ENCODE data around the gene DESI1.
"Not testable (repeated sequence)": the region's sequence is repeated elsewhere in the genome, so short reads cannot be mapped to it uniquely, and the experiment has no call there.

Gene DESI1

GRCh38 chr22:41589391-41590241, 31.2 kb downstream of the DESI1 start, which contains the start of gene PMM1:
Gene PMM1 (minus strand): TSS chr22:41589840. CDS start chr22:41589805, 35 bp downstream.
- peak; percentile 99 for DNase-seq
- Mint-ChIP-seq H3K27me3 (no peaks in the 10 kb centered on the region), H3K36me3 (peaks cover 6 to 17% of the 10 kb centered on the region in 2 donors), H3K27ac (peak within 1 kb of the TSS; percentile 93), H3K4me3 (peak within 1 kb of the TSS; percentile 93 to 94), H3K4me1 (peaks cover 10 to 28% of the 10 kb centered on the region in 2 donors), H3K9me3 (no peaks in the 10 kb centered on the region)
- ATAC-seq (replicated peaks): peak; percentile 96 to 98

DNA sequence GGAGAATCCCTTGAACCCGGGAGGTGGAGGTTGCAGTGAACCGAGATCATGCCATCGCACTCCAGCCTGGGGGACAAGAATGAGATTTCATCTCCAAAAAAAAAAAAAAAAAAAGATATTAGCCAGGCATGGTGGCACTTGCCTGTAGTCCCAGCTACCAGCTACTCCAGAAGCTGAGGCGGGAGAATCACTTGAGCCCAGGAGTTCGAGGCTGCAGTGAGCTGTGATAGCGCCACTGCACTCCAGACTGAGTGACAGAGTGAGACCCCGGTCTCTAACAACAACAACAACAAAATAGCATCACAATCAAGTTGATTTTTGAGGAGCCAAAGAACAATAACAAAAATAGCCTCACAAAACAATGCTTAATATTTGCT, 33.5 kb downstream of the DESI1 start:
- no peak for ATAC-seq (replicated peaks)
- no peaks in the 10 kb centered on the region for H3K9me3 Mint-ChIP-seq

GRCh38 chr22:41585898-41586297, 34.9 kb downstream of the DESI1 start:
- Mint-ChIP-seq H3K4me1 (peaks cover 12 to 29% of the 10 kb centered on the region in 2 donors), H3K27ac (no peak overlapping the region), H3K9me3 (no peaks in the 10 kb centered on the region), H3K27me3 (no peaks in the 10 kb centered on the region), H3K4me3 (no peak overlapping the region), H3K36me3 (peaks cover 22 to 29% of the 10 kb centered on the region in 2 donors)
- DNase-seq: no peak
- no peak for ATAC-seq (replicated peaks)

More for the DNA sequence above, 33.5 kb downstream of the DESI1 start:
- DNase-seq: no peak
- Mint-ChIP-seq H3K27me3 (no peaks in the 10 kb centered on the region), H3K27ac (no peak overlapping the region), H3K4me1 (peaks cover 12 to 34% of the 10 kb centered on the region in 2 donors), H3K36me3 (peaks cover 22 to 31% of the 10 kb centered on the region in 2 donors), H3K4me3 (no peak overlapping the region)

- no peak for ATAC-seq (replicated peaks)
- DNase-seq: no peak
- Mint-ChIP-seq H3K4me3 (no peak overlapping the region), H3K36me3 (peaks cover 27 to 29% of the 10 kb centered on the region in 2 donors), H3K9me3 (no peaks in the 10 kb centered on the region), H3K27me3 (no peaks in the 10 kb centered on the region), H3K4me1 (peaks cover 12 to 29% of the 10 kb centered on the region in 2 donors), H3K27ac (no peak overlapping the region)
Observed at GRCh38 chr22:41584881-41585280, 36.0 kb downstream of the DESI1 start.

DNA sequence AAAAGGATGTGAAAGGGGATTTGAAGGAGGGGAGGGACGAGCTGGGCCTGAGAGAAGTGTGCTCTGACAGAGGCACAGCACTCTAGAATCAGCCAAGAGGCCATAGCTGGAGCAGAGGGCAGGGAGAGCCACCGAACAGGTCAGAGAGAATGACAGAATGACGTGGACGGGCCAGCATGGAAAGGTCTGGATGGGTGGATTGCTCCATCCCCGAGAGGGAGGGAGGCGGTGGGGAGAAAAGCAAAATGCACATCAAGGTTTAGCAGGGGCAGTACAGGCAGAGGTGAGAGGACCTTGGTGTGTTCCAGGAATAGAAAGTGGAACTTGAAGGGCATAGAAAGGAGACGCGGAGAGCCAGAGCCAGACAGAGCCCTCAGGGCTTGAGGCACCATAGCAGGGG, 38.1 kb downstream of the DESI1 start:
- H3K27ac Mint-ChIP-seq: no peak overlapping the region
- H3K4me1 Mint-ChIP-seq: peaks cover 4 to 10% of the 10 kb centered on the region in 2 donors
- no peak for DNase-seq
- H3K27me3 Mint-ChIP-seq: no peaks in the 10 kb centered on the region
- peaks cover 36 to 41% of the 10 kb centered on the region in 2 donors for H3K36me3 Mint-ChIP-seq
- ATAC-seq (replicated peaks): no peak
- no peak overlapping the region for H3K4me3 Mint-ChIP-seq
- H3K9me3 Mint-ChIP-seq: no peaks in the 10 kb centered on the region

DNA sequence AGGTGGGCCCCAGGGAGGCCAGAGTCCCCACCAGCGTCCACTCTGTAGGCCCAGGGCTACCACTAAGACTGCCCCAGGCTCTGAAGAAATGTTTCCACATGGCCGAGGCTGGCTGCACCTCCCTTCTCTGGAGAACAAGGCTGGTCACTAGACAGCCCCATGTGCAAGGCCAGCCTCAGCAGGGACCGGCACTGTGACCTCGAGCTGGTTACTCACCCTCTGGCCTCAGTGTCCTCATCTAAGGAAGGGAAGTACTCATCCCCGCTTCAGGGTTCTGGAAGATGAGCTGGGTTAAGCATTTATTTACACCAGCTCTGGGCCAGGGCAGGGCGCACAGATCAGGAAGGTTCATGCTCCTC, 40.9 kb downstream of the DESI1 start:
- Mint-ChIP-seq H3K27me3 (no peaks in the 10 kb centered on the region), H3K4me1 (peaks cover 4 to 9% of the 10 kb centered on the region in 2 donors), H3K4me3 (no peak overlapping the region), H3K9me3 (no peaks in the 10 kb centered on the region), H3K27ac (no peak overlapping the region), H3K36me3 (peaks cover 50 to 56% of the 10 kb centered on the region in 2 donors)
- ATAC-seq (replicated peaks): no peak
- DNase-seq: no peak

GRCh38 chr22:41579297-41579996, 41.4 kb downstream of the DESI1 start:
- DNase-seq (no peak), ATAC-seq (replicated peaks) (no peak)
- H3K36me3 Mint-ChIP-seq: peaks cover 45 to 51% of the 10 kb centered on the region in 2 donors
- H3K27ac Mint-ChIP-seq: no peak overlapping the region
- H3K27me3 Mint-ChIP-seq: no peaks in the 10 kb centered on the region
- no peak overlapping the region for H3K4me3 Mint-ChIP-seq
- H3K9me3 Mint-ChIP-seq: no peaks in the 10 kb centered on the region
- peaks cover 2 to 4% of the 10 kb centered on the region in 2 donors for H3K4me1 Mint-ChIP-seq

DNA sequence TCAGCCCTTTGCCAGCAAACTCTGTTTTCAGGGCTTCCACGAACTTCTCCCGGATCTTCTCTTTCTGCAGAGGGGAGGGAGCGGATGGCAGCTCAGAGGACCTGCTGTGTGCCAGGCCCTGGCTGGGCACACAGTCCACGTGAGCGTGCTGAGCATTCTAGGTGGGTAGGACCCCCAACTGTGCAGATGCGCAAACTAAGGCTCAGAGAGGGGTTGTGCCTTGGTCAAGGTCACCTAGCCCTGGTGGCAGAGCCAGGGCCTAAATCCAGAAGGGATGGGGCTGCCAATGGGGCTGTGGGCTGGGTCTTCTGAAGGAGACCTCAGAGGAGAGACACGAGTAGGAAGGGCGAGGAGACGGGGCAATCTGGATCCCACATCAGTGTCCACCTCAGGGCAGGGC, 42.0 kb downstream of the DESI1 start:
- DNase-seq: no peak
- Mint-ChIP-seq H3K4me3 (no peak overlapping the region), H3K9me3 (no peaks in the 10 kb centered on the region), H3K27me3 (no peaks in the 10 kb centered on the region), H3K4me1 (peaks cover 0 to 2% of the 10 kb centered on the region in 2 donors), H3K36me3 (peaks cover 39 to 46% of the 10 kb centered on the region in 2 donors), H3K27ac (no peak overlapping the region)
- ATAC-seq (replicated peaks): no peak

DNA sequence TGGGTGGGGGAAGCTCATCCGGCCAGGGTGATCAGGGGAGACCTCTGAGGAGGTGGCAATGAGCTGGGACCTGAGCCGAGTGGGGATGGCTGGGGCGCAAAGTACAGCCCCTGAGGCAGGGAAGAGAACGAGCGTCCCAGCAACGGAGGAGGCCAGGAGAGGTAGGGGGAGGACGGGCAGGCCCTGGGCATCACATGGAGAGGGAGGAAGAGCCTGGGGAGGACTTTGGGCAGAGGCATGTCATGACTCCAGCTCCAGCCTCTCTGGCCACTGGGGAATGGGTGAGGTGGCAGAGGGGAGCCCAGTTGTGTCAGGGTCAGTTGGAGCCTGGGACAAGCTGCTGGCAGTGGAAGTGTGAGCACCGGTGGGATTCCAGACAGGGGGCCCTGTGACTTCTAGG, 42.7 kb downstream of the DESI1 start:
- no peak overlapping the region for H3K27ac Mint-ChIP-seq
- no peak overlapping the region for H3K4me3 Mint-ChIP-seq
- peaks cover 0 to 2% of the 10 kb centered on the region in 2 donors for H3K4me1 Mint-ChIP-seq
- DNase-seq (no peak), ATAC-seq (replicated peaks) (no peak)
- no peaks in the 10 kb centered on the region for H3K9me3 Mint-ChIP-seq
- H3K36me3 Mint-ChIP-seq: peaks cover 36 to 43% of the 10 kb centered on the region in 2 donors
- H3K27me3 Mint-ChIP-seq: no peaks in the 10 kb centered on the region

GRCh38 chr22:41576877-41577276, 44.0 kb downstream of the DESI1 start:
- Mint-ChIP-seq H3K4me3 (no peak overlapping the region), H3K27me3 (no peaks in the 10 kb centered on the region), H3K9me3 (peaks cover 0 to 4% of the 10 kb centered on the region in 2 donors), H3K36me3 (peaks cover 29 to 34% of the 10 kb centered on the region in 2 donors), H3K4me1 (peaks cover 0 to 4% of the 10 kb centered on the region in 2 donors), H3K27ac (no peak overlapping the region)
- ATAC-seq (replicated peaks) (peak; percentile 82 to 83), DNase-seq (peak; percentile 12)

DNA sequence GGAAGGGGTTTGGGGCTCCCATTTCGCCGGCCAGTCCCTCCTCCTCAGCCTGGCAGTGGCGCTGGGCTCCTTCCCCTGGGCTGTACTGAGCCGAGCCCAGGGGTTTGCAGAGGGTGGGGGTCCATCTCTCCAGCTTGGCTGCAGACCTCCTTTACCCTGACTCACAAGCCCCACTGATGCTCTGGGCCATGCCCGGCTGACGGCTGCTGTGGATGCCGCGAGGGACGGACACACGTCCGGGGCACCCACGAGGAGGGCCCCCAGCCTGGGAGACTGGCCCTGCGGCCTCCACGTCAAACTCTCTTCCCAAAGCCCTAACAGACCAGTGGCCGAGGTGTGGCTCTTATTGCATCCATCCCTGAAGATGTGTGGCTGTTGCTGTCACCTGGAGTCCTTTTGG, 45.3 kb downstream of the DESI1 start:
- H3K9me3 Mint-ChIP-seq: peaks cover 0 to 4% of the 10 kb centered on the region in 2 donors
- peaks cover 0 to 4% of the 10 kb centered on the region in 2 donors for H3K4me1 Mint-ChIP-seq
- no peak overlapping the region for H3K4me3 Mint-ChIP-seq
- DNase-seq (no peak), ATAC-seq (replicated peaks) (no peak)
- no peaks in the 10 kb centered on the region for H3K27me3 Mint-ChIP-seq
- no peak overlapping the region for H3K27ac Mint-ChIP-seq
- peaks cover 28 to 34% of the 10 kb centered on the region in 2 donors for H3K36me3 Mint-ChIP-seq

- Mint-ChIP-seq H3K27ac (no peak overlapping the region), H3K27me3 (no peaks in the 10 kb centered on the region), H3K36me3 (peaks cover 24 to 34% of the 10 kb centered on the region in 2 donors), H3K9me3 (peaks cover 0 to 4% of the 10 kb centered on the region in 2 donors), H3K4me3 (no peak overlapping the region), H3K4me1 (peaks cover 0 to 4% of the 10 kb centered on the region in 2 donors)
- ATAC-seq (replicated peaks): no peak
- no peak for DNase-seq
Observed at GRCh38 chr22:41574847-41575381, 45.9 kb downstream of the DESI1 start.

GRCh38 chr22:41573677-41574076, 47.2 kb downstream of the DESI1 start:
- H3K36me3 Mint-ChIP-seq: peaks cover 20 to 29% of the 10 kb centered on the region in 2 donors
- DNase-seq: no peak
- H3K27ac Mint-ChIP-seq: no peak overlapping the region
- H3K4me1 Mint-ChIP-seq: peaks cover 0 to 4% of the 10 kb centered on the region in 2 donors
- H3K27me3 Mint-ChIP-seq: no peaks in the 10 kb centered on the region
- peaks cover 0 to 4% of the 10 kb centered on the region in 2 donors for H3K9me3 Mint-ChIP-seq
- H3K4me3 Mint-ChIP-seq: no peak overlapping the region
- no peak for ATAC-seq (replicated peaks)

DNA sequence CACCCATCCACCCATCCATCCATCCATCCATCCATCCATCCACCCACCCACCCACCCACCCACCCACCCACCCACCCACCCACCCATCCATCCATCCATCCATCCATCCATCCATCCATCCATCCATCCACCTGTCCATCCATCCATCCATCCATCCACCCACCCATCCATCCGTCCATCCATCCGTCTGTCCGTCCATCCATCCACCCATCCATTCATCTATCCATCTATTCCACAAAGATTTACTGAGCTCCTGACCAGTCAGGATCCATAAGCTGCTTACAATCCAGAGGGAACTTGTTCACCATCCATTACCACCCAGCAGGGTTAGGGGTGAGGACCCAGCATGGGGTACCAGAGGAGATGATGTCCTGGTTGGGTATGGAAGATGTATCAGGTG, 48.5 kb downstream of the DESI1 start:
- peaks cover 12 to 18% of the 10 kb centered on the region in 2 donors for H3K36me3 Mint-ChIP-seq
- H3K4me3 Mint-ChIP-seq; H3K27ac Mint-ChIP-seq; H3K9me3 Mint-ChIP-seq; H3K27me3 Mint-ChIP-seq; H3K4me1 Mint-ChIP-seq; ATAC-seq (replicated peaks); DNase-seq: not testable (repeated sequence)

All from stimulated activated naive B cell treated with anti-CD40 and anti-IgM and Interleukin-4, amounts not matched to agents 10 μg/mL and 1 μg/mL and 100 μg/mL, for 72 hours (primary cell).